Body of pancreas (tissue), 4 donors: ENCODE measurements around the gene FNIP1.

ENCODE experiments used
- CTCF ChIP-seq, 7 experiments: fragments of 450-650 bp in 4 of 7; fragments of 200-600 bp in 3 of 7; sonication (generic) in 3 of 7; IDR thresholded peaks; one replicate each; pipeline ENCODE4 v1.5.1; 2016 to 2019; ENCODE audit warnings: antibody characterized with exemption in 7 of 7
- POLR2A ChIP-seq, 3 donors: fragments of 450-650 bp; IDR thresholded peaks; one replicate each; pipeline ENCODE4 v1.6.1; 2016; ENCODE audit warnings: antibody characterized with exemption in 3 of 3, mild to moderate bottlenecking in 2 of 3

GRCh38 chr5:131710391-131710790 lies 86.4 kb downstream of the FNIP1 start:
- TF ChIP-seq CTCF (IDR thresholded peaks at IDR 0.05): no peak
- no peak for TF ChIP-seq POLR2A (IDR thresholded peaks at IDR 0.05)
